ENCODE results near the gene AASS. TPM values are rescaled to one million over a fixed set of nuclear protein-coding genes. Genes with fewer than 3 reads are reported as not detected.

The AASS gene
- total RNA-seq, 1 experiment from 2014 or later: 22.0 TPM

- no peak for DNase-seq (ENCODE audit: low spot score)
Observed at GRCh38 chr7:122118757-122119156, 25.3 kb downstream of the AASS start.

- no peak for DNase-seq (ENCODE audit: low spot score)
Observed at GRCh38 chr7:122103064-122103463, 41.0 kb downstream of the AASS start.

- DNase-seq (ENCODE audit: low spot score): no peak
Observed at GRCh38 chr7:122100021-122100420, 44.0 kb downstream of the AASS start.

- no peak for DNase-seq (ENCODE audit: low spot score)
Observed at GRCh38 chr7:122095642-122096041, 48.4 kb downstream of the AASS start.

GRCh38 chr7:122094549-122094948 is 49.5 kb downstream of the AASS start:
- no peak for DNase-seq (ENCODE audit: low spot score)

GRCh38 chr7:122092964-122093797 is 50.9 kb downstream of the AASS start:
- peak; percentile 70 for DNase-seq (ENCODE audit: low spot score)

- DNase-seq (ENCODE audit: low spot score): no peak
Observed at GRCh38 chr7:122082670-122083069, 61.4 kb downstream of the AASS start.

- no peak for DNase-seq (ENCODE audit: low spot score)
Observed at GRCh38 chr7:122082160-122082559, 61.9 kb downstream of the AASS start.

GRCh38 chr7:122073635-122074034 is 70.4 kb downstream of the AASS start:
- DNase-seq (ENCODE audit: low spot score): no peak

GRCh38 chr7:122072924-122073599 is 71.0 kb downstream of the AASS start:
- no peak for DNase-seq (ENCODE audit: low spot score)

- DNase-seq (ENCODE audit: low spot score): no peak
Observed at GRCh38 chr7:122072272-122072671, 71.8 kb downstream of the AASS start.

- DNase-seq (ENCODE audit: low spot score): no peak
Observed at GRCh38 chr7:122070834-122071233, 73.2 kb downstream of the AASS start.

- DNase-seq (ENCODE audit: low spot score): no peak
Observed at GRCh38 chr7:122070062-122070461, 74.0 kb downstream of the AASS start.

GRCh38 chr7:122068999-122069398 is 75.0 kb downstream of the AASS start:
- DNase-seq (ENCODE audit: low spot score): no peak

GRCh38 chr7:122068046-122068445 is 76.0 kb downstream of the AASS start:
- DNase-seq (ENCODE audit: low spot score): no peak

- no peak for DNase-seq (ENCODE audit: low spot score)
Observed at GRCh38 chr7:122067077-122067476, 77.0 kb downstream of the AASS start.

GRCh38 chr7:122064971-122065370 is 79.1 kb downstream of the AASS start:
- DNase-seq (ENCODE audit: low spot score): peak; percentile 2

- DNase-seq (ENCODE audit: low spot score): no peak
Observed at GRCh38 chr7:122063146-122063545, 80.9 kb downstream of the AASS start.

- DNase-seq (ENCODE audit: low spot score): no peak
Observed at GRCh38 chr7:122059542-122059941, 84.5 kb downstream of the AASS start.

- DNase-seq (ENCODE audit: low spot score): no peak
Observed at GRCh38 chr7:122056977-122057376, 87.1 kb downstream of the AASS start.

GRCh38 chr7:122055073-122055472 is 89.0 kb downstream of the AASS start:
- no peak for DNase-seq (ENCODE audit: low spot score)

GRCh38 chr7:122054393-122054792 is 89.7 kb downstream of the AASS start:
- DNase-seq (ENCODE audit: low spot score): no peak

GRCh38 chr7:122046402-122046801 is 97.6 kb downstream of the AASS start:
- no peak for DNase-seq (ENCODE audit: low spot score)
